Keratinocyte (primary cell): Measurements from ENCODE around the gene FBN1. TPM values are rescaled to one million over a fixed set of nuclear protein-coding genes. Genes with fewer than 3 reads are reported as not detected.

ENCODE experiments used
- DNase-seq: peaks from one replicate; pipeline ENCODE4 v3.0.0-alpha.2; 2011; ENCODE audit warnings: low read depth, missing footprints, low spot score
- FAIRE-seq: peaks from 2 replicates; lab custom pipeline; 2011; peaks lifted over from hg19 to GRCh38; lab: Jason Lieb, UNC
- H2AFZ ChIP-seq: 2 replicates; pipeline ENCODE4 v1.6.0; 2012; ENCODE audit warnings: low read length, control low read depth, inconsistent platforms; ENCODE audit not compliant: control insufficient read depth
- H3K27ac ChIP-seq: 2 replicates; pipeline ENCODE4 v1.5.1; 2011; ENCODE audit warnings: low read length; ENCODE audit not compliant: control insufficient read depth, insufficient read depth
- H3K27me3 ChIP-seq: 3 replicates; pipeline ENCODE4 v1.6.0; 2011; ENCODE audit warnings: low read length; ENCODE audit not compliant: control insufficient read depth, insufficient read depth; ENCODE audit errors: extremely low read depth
- H3K36me3 ChIP-seq, 2 experiments: 2 replicates in 1 of 2; 3 replicates in 1 of 2; pipeline ENCODE4 v1.5.1; 2011; ENCODE audit warnings: low read length in 2 of 2, mild to moderate bottlenecking in 1 of 2; ENCODE audit not compliant: control insufficient read depth in 2 of 2, insufficient read depth in 2 of 2; ENCODE audit errors: extremely low read depth in 1 of 2
- H3K4me1 ChIP-seq: 3 replicates; pipeline ENCODE4 v1.5.1; 2011; ENCODE audit warnings: low read length; ENCODE audit not compliant: control insufficient read depth, insufficient read depth; ENCODE audit errors: extremely low read depth
- H3K4me2 ChIP-seq: 3 replicates; pipeline ENCODE4 v1.6.0; 2011; ENCODE audit warnings: low read depth, low read length; ENCODE audit not compliant: control insufficient read depth, insufficient read depth; ENCODE audit errors: extremely low read depth
- H3K4me3 ChIP-seq, 3 experiments: fragments of 200-600 bp in 1 of 3; sonication (generic) in 1 of 3; 2 replicates in 2 of 3; 3 replicates in 1 of 3; pipeline ENCODE4 v1.5.1; 2011 to 2016; ENCODE audit warnings: low read length in 3 of 3, mild to moderate bottlenecking in 3 of 3, control low read depth in 2 of 3, inconsistent platforms in 1 of 3, low read depth in 1 of 3, mixed read lengths in 1 of 3, mixed run types in 1 of 3, moderate library complexity in 1 of 3; ENCODE audit not compliant: control insufficient read depth in 2 of 3, insufficient read depth in 2 of 3; ENCODE audit errors: extremely low read depth in 1 of 3
- H3K79me2 ChIP-seq: 2 replicates; pipeline ENCODE4 v1.6.0; 2012; ENCODE audit warnings: low read length; ENCODE audit not compliant: control insufficient read depth, insufficient read depth
- H3K9ac ChIP-seq: 3 replicates; pipeline ENCODE4 v1.6.0; 2011; ENCODE audit warnings: low read length; ENCODE audit not compliant: control insufficient read depth, insufficient read depth; ENCODE audit errors: extremely low read depth
- H3K9me1 ChIP-seq: 3 replicates; pipeline ENCODE4 v1.6.0; 2011; ENCODE audit warnings: low read length; ENCODE audit not compliant: control insufficient read depth, insufficient read depth; ENCODE audit errors: extremely low read depth
- H3K9me3 ChIP-seq: 2 replicates; pipeline ENCODE4 v1.5.1; 2012; ENCODE audit warnings: low read depth, low read length; ENCODE audit not compliant: control insufficient read depth
- H4K20me1 ChIP-seq: 3 replicates; pipeline ENCODE4 v1.6.0; 2011; ENCODE audit warnings: low read length; ENCODE audit not compliant: control insufficient read depth, insufficient read depth; ENCODE audit errors: extremely low read depth
- EZH2 ChIP-seq: IDR thresholded peaks from one replicate; pipeline ENCODE4 v1.6.1; 2012; ENCODE audit warnings: inconsistent platforms, mild to moderate bottlenecking, low read length, moderate library complexity
- dilution Hi-C: fragments of 300-500 bp; cut with MboI; formaldehyde crosslinking; loops from one replicate; pipeline ENCODE4 v1.7.0; 2020; ENCODE audit warnings: low sequenced_read_pairs; ENCODE audit not compliant: extremely low pct_ligation_motif_present
- polyA plus RNA-seq, 5 experiments: library from polyadenylated mRNA; depleted of rRNA in 3 of 5; stranded (reverse) in 3 of 5; stranded (forward) in 1 of 5; unstranded in 1 of 5; fragments of >200 nt; gene quantifications; 1 replicate in 1 of 5; 2 replicates in 3 of 5; 3 replicates in 1 of 5; pipeline versions ENCODE4 v1.2.1 to v1.2.3, GENCODE V29; 2011 to 2012; ENCODE audit warnings: missing spikeins in 2 of 5, low read depth in 1 of 5, low replicate concordance in 1 of 5
- TF ChIP-seq, protein P1 (sequence below), 3 experiments: IDR thresholded peaks in 1 of 3; conservative IDR thresholded peaks in 1 of 3; optimal IDR thresholded peaks in 1 of 3; 2 replicates in 2 of 3; 3 replicates in 1 of 3; pipeline versions ENCODE3 to v1.5.1; 2011; ENCODE audit warnings: low read length in 3 of 3, mild to moderate bottlenecking in 3 of 3, moderate library complexity in 2 of 3, control low read depth in 1 of 3, inconsistent platforms in 1 of 3; ENCODE audit not compliant: insufficient read depth in 2 of 3; ENCODE audit errors: extremely low read depth in 1 of 3

The FBN1 gene
- polyA plus RNA-seq, 1 donor (not counting 4 experiments of a cell fraction or from before 2014, with no cell fraction given), result 3.5 TPM

DNA sequence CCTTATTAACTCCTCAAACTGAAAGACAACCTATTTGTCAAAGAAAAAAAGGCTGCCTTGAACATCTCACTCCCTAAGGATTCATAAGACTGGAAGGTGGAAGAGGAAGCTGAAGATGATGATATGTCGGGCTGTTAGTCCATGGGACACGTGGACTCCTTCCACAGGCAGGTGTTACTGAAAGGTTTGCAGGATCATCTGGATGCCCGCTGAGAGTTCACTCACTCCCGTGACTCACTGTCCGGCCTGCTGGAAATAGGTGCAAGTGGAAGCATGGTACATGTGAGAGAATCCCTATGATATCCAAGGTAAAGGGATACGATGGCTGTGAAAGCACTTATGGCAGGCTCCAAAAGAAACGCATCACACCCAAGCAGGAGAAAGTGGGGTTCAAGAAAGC, 33.3 kb upstream of the FBN1 start:
- Histone ChIP-seq H3K79me2 (no peaks in the 10 kb centered on the region), H3K4me3 (no peak overlapping the region), H3K4me2 (no peak overlapping the region), H3K9me1 (no peaks in the 10 kb centered on the region), H2AFZ (no peak overlapping the region), H3K4me1 (peaks cover 27% of the 10 kb centered on the region), H3K27me3 (no peaks in the 10 kb centered on the region), H3K9me3 (no peaks in the 10 kb centered on the region), H3K9ac (no peak overlapping the region), H4K20me1 (no peaks in the 10 kb centered on the region), H3K27ac (no peak overlapping the region), H3K36me3 (no peaks in the 10 kb centered on the region)
- TF ChIP-seq EZH2, result no peak
- TF ChIP-seq, protein P1, sequence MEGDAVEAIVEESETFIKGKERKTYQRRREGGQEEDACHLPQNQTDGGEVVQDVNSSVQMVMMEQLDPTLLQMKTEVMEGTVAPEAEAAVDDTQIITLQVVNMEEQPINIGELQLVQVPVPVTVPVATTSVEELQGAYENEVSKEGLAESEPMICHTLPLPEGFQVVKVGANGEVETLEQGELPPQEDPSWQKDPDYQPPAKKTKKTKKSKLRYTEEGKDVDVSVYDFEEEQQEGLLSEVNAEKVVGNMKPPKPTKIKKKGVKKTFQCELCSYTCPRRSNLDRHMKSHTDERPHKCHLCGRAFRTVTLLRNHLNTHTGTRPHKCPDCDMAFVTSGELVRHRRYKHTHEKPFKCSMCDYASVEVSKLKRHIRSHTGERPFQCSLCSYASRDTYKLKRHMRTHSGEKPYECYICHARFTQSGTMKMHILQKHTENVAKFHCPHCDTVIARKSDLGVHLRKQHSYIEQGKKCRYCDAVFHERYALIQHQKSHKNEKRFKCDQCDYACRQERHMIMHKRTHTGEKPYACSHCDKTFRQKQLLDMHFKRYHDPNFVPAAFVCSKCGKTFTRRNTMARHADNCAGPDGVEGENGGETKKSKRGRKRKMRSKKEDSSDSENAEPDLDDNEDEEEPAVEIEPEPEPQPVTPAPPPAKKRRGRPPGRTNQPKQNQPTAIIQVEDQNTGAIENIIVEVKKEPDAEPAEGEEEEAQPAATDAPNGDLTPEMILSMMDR (optimal IDR thresholded peaks at IDR 0.05 in 1 of 3, IDR thresholded peaks at IDR 0.05 in 1 of 3, conservative IDR thresholded peaks at IDR 0.05 in 1 of 3; ENCODE audit: extremely low read depth in 1 of 3, insufficient read depth in 2 of 3, low read length in 3 of 3), result no peak
- dilution Hi-C loops, result no loop called here
- DNase-seq (no peak), FAIRE-seq (no peak)

DNA sequence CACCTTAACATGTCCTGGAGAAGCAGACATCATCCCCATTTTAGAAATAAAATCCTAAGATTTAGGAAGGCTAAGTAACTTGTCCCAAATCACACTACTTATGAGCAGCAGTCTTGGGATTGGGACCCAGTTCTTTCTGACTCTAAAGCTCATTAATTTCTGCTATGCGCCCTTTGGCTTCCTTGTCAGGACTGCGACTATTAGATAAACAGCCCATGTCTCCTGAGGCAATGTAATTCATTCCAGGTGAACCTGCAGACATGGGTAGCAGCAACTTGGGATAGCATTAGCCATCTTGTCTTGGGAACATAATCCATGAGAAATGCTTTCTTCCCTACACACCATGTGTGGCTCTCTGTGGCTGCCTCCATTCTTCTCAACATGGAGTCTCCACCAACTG, 32.3 kb upstream of the FBN1 start:
- peaks cover 22% of the 10 kb centered on the region for H3K4me1 ChIP-seq
- H2AFZ ChIP-seq, result no peak overlapping the region
- DNase-seq (no peak), FAIRE-seq (no peak)
- no peaks in the 10 kb centered on the region for H3K9me3 ChIP-seq
- H4K20me1 ChIP-seq, result no peaks in the 10 kb centered on the region
- H3K4me3 ChIP-seq, result no peak overlapping the region
- no peaks in the 10 kb centered on the region for H3K79me2 ChIP-seq
- H3K27ac ChIP-seq, result no peak overlapping the region
- H3K36me3 ChIP-seq, result no peaks in the 10 kb centered on the region
- no peak for TF ChIP-seq EZH2
- TF ChIP-seq, protein P1 (optimal IDR thresholded peaks at IDR 0.05 in 1 of 3, IDR thresholded peaks at IDR 0.05 in 1 of 3, conservative IDR thresholded peaks at IDR 0.05 in 1 of 3; ENCODE audit: extremely low read depth in 1 of 3, insufficient read depth in 2 of 3, low read length in 3 of 3), result no peak
- no peaks in the 10 kb centered on the region for H3K27me3 ChIP-seq
- no peaks in the 10 kb centered on the region for H3K9me1 ChIP-seq
- dilution Hi-C loops, result no loop called here
- H3K9ac ChIP-seq, result no peak overlapping the region
- no peak overlapping the region for H3K4me2 ChIP-seq
